Renal pelvis (tissue), 4 donors: ENCODE data around the gene ROM1. TPM values are rescaled to one million over a fixed set of nuclear protein-coding genes. Genes with fewer than 3 reads are reported as not detected.
A peak's percentile ranks its signal among the peaks of the same experiment; 100 is the strongest.
"Not testable (repeated sequence)": the region's sequence is repeated elsewhere in the genome, so short reads cannot be mapped to it uniquely, and the experiment has no call there.

Experiments used
- DNase-seq: peaks from one replicate; pipeline ENCODE4 v3.0.0-alpha.2; 2013
- polyA plus RNA-seq, 3 donors: library from polyadenylated mRNA; unstranded; fragments of 120-200 nt; gene quantifications; one replicate each; pipeline ENCODE4 v1.2.1, GENCODE V29; 2013; ENCODE audit not compliant: insufficient read length in 3 of 3

Gene ROM1
- polyA plus RNA-seq, 3 donors = 2.7 to 4.6 (median 3.1) TPM

DNA sequence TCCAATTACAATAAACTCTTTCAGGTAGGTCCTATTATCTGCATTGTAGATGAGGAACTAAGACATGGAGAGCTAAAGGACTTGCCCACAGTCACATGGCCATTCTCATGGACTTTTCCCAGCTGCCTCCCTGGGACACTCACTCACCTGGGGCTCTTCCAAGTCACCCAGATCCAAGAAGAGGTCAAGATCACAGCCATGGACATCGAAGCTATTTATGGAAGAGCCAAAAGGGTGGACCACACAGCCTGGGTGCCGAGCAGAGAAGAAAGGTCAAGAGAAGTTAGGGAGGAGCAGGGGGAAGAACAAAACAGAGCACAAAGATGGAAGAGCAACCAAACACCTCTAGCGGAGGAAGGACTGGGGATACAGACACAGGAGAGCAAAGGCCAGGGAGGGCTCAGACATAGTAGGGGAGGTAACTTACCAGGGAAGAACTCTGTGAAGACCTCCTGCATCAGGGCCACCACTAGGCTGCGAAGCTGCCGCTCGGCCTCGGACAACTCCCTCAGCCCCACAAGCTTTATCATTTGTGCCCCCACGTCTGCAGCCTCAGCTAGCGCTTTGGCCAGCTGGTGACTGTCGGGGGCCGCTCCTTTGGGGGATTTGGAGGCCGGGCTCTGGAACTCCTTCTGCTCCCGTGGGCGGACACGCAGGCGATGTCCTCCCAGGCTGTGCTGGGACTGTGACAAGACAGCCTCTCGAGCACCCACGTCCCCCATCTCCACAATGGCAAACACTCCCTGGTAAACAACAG is 31.9 kb upstream of the ROM1 start:
- DNase-seq = no peak

DNA sequence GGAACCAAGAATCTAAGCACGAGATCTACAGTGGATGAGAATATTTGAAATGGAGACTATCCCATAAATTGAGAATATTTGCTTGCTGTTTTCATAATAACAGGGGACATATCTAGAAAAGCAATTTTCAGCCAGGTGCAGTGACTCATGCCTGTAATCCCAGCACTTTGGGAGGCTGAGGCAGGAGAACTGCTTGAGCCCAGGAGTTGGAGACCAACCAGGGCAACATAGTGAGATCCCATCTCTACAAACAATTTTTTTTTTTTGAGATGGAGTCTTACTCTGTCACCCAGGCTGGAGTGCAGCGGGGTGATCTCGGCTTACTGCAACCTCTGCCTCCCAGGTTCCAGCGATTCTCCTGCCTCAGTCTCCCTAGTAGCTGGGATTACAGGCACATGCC is 31.3 kb upstream of the ROM1 start:
- not testable (repeated sequence) for DNase-seq

DNA sequence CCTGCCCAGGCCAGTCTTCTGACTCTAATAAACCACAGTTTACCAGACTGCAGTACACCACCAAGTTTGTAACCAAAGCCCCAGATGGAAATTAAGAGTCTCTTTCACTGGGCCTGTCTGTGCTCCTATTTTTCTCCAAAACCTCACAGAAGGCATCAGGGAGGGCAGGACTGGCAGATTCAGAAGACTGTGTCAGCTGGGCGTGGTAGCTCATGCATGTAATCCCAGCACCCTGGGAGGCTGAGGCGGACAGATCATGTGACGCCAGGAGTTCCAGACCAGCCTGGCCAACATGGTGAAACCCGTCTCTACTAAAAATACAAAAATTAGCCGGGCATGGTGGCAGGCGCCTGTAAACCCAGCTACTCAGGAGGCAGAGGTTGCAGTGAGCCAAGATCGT is 27.7 kb upstream of the ROM1 start:
- not testable (repeated sequence) for DNase-seq

DNA sequence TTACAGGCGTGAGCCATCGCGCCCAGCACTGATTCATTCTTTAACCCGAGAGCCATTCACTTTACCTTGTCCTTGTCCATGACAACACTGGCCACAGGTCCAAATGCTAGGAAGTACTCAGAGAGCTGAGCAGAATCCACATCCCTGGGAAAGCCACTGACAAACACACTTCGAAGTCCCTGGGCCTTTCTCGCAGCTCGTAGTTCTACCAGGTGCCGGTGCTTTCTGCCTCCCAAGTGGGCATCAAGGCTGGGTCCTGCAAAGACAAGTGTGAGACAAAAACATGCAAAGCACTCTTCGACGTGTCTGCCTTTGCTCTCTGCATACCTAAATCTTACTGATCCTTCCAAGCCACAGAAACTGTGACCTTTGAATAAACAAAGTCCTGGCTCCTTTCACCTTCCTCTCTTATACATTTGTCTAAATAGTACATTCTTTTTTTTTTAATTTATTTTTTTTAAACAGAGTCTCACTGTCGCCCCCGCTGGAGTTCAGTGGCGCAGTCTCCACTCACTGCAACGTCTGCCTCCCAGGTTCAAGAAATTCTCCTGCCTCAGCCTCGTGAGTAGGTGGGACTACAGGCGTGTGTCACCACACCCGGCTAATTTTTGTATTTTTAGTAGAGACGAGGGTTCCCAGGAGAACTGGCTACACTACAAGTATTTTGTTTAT is 24.0 kb upstream of the ROM1 start:
- no peak for DNase-seq

DNA sequence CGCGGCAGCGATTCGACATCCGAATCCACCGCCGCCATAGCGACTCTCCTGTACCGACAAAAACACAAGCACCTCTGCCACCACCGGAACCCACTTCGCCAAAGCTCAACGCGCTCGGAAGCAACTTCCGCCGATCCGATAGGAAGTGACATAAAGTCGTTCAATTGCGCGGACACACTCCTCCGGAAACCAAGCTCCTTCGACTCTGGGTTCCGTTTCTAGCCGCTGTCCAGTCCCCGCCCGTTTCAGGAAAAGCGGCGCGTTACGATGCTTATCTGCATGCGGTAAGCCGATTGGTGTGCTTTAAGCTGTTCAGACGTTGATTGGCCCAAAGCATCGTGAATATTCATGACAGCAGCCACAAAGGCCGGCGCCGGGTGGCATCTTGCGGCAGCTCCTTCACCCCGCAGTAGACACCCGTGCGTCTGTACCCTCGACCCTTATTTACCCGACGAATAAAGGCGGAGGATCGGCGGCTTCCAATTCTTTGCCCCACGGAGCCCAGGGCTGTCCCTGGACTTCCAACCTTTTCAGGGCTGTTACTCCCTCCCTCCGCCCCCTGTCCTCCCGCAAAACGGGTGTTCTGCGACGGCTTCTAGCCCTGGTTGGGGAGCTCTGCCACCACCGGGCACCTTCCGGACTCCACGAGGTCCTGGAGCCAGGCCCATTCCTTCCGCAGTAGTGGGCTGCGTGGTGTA is 21.5 kb upstream of the ROM1 start, which contains the start of gene TUT1:
TSS of gene TUT1 (minus strand) at position 76 of the 698 bp plus-strand sequence. CDS start at position 38, 38 bp downstream.
- DNase-seq = peak; percentile 99

DNA sequence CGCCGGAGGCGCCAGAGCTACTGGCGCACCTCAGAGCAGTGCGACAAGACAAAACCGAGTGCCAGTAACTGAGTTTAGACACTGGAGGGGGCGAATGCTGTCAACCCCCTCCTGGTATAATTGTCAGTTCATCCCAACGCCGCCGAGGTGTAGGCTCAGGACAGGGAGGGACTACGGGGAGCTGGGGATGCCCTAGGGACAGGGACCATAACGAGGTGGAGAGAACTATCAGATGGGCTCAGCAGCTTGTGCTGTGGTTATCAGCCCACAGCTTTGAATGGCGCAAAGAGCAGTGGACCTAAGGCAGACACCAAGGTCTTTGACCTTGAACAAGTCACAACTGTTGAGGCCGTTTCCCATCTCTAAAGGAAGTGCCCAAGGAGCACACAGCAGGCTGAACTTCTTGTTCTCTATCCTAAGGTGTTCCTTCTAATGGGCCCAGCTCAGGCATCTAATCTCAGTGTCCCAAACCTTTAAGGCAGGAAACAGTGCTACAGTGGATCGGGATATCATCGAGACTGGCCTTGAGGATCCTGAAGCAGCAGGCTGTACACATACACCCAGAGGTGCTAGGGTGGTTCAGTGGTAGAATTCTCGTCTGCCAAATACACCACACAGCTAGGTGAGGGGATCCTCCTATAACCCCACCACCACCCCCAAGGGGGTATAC is 20.8 kb upstream of the ROM1 start:
- DNase-seq = no peak

DNA sequence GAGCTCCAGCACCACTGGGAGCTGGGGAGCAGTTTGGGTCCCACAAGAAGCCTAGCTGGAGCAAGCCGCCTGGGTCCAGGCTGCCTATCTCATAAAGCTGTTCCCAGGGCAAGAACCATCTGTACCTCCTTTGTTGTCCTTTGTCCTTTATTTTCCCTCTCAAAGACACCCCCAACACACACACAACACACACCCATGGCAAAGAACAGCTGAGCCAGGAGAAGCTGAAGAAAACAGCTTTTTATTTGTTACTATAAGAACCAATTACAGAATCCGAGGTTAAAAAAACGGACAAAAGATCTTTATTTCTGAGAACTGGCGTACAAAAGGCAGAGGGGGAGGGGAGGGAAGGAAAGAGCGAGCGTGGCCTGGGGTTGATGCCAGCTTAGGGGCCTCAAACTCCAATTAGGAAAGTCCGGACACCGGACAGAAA is 20.1 kb upstream of the ROM1 start:
- no peak for DNase-seq

DNA sequence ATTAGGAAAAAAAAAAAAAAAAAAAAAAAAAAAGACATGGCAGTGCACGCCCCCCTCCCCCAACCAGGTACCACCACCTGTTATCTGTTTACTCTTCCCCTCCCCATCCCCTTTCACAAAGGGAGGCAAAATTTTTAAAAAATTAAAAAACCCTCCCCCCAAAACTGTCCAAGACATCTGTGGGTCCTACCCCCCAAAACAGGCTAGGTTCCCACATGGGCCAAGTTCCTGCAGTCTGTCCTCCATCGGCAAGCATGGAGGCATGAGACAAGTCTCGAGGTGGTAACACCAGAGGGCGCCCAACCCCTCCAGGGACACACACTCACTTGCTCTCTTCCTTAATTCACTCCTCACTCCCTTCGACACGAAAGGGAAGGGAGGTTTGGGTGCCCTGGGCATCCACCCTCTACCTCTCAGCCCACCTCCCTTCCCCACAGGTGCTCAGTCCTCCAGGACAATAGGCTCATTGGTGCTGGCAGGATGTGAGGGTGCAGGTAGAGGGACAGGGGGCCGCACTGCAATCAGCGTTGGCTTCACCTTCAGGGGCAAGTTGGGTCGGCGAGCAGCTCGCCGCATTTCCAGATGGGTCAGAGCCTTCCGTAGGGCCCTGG is 19.5 kb upstream of the ROM1 start:
- no peak for DNase-seq

DNA sequence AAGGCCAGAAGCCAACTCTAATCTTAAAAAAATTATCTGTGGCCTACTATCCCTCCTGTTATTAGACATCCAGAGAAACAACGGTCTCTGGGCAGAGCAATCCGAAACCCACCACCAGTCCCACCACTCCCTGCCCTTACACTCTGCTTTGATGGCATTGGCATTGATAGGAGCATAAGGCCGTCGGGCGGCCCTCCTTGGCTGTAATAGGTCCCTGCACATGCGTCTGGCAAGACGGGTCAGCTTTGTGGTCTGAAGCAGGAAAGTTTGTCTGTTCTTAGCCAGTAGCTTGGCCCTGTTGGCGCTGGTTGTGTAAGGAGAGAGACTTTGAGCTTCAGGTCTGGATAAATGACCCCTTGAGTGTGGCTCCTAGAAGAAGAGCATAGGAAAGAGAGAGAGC is 17.9 kb upstream of the ROM1 start:
- no peak for DNase-seq

DNA sequence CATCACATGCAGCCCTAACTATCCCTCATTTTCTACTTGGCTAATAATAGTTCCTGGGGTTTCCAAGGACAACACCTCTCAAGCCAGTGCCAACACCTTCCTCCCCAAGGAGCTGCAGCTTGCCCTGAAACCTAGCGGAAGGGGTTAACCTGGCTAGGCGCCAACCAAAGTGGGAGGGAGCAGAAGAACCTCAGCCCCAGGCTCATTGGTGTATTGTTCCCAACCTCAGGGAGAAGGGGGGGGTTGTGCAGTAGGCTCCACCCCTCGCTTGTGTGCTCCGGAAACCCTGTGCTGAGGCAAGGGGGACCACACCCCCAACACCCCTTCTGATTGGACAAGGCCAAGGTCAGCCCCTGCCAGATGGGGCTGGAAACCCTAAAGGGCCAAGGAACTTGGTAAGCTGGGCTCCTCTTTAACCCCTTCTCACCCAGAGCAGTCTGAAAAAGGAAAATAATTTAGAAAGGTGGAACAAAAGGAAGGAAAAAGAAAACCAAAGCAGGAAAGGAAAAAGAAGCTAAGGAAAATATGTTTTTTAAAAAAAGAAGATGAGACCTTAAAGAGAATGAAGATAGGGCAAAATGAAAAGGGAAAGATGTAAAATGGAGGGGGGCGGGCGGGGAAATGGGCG is 13.9 kb upstream of the ROM1 start:
- DNase-seq = peak; percentile 96

DNA sequence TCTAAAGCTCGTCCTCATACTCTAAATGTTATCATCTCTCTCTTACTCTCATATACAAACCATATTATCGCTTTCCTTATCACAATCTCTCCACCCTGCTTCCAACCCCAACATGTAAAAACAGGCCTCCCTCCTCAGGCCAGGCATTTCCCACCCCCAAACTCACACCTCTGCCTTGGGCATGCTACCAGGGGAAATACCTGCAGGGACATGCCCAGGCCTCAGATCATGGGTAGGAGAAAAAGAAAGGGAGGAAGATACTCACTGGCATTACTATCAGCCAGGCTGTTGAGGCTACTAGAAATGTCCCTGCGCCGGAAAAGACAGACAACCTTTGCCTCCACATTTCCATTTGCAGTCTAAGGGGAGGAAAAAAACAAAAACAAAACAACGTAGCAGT is 13.2 kb upstream of the ROM1 start:
- DNase-seq = no peak

DNA sequence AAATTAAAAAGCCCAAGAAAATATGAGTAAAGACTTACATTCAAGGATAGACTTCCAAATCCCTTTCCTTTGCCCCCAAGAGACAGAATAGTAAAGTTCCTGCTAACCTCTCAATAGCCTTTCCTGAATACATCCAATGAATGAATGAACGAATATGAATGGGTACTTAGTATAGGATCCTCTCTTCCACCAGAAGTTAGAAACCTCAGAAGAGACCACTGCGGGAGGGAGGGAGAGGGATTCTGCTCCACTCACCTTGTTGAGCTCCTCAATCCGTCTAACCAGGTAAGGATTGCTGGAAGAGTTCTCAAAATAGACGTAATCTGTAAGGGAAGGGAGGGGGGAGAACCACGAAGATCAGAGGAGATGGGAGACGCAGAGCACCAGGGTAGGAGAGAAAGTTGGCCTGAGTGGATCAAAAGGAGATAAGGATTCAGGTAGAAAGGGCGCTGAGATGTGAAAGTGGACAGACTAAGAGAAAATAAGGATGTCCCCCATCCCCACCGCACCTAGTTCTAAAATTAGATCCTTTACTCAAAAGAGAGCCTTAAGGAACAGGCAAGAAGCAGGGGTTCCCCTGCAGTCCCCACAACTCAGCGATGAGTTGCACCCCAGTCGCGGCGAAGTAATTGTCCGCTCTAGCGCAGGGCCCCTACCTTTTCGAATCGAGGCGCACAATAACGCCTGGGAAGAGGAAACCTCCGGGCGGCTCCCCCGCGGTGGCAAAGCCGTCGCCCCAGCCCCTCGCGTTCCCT is 12.5 kb upstream of the ROM1 start:
- no peak for DNase-seq

DNA sequence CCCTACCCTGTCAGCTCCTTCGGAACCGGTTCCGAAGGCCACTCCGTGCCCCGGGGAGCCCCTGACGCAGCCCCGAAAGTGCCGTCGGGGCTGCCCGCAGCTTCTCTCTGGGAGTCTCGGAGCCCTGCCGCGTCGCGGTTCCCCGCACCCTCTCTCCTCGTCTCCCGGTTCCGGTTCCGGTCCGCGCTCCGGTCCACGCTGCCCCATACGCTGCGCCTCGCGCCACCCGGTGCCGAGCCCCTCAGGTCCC is 12.0 kb upstream of the ROM1 start:
- DNase-seq = no peak

DNA sequence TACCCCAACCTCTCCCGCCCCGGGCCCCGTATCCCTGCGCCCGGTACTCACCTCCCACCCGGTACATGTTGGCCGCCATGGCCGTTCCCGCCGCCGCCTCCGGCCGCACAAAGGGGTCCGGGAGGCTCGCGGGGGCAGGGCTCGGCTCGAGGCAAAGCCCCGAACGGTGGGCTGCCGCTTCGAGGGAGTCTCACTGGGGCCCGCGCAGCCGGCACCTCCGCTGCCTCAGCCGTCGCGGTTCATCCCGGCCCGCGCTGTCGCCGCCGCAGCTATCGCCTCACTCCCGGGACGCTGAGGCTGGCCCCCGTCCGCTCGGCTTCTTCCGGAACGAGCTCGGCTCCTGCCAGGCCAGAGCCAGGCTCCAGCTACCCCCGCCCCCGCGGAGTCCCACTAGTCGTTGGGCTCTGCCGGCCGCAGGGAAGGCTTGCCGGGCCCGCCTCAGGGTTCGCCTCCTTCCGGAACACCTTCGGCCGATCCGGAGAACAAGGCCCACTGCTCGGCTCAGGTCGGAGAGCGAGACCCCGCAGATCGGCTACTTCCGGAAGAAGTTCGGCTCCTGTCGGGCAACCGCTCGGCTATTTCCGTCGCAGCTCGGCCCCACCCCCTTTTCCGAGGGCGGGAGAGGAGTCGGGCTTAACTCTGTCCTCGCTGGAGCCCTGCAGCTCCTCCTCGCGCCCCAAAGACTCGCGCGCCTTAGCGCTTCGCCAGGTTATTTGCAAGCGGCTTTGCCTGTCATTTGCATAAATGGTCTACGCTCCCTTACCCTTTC is 11.5 kb upstream of the ROM1 start, which contains the start of gene MTA2:
TSS of gene MTA2 (minus strand) at position 494 of the 769 bp plus-strand sequence. CDS start at position 79, 415 bp downstream.
- DNase-seq = peak; percentile 98

DNA sequence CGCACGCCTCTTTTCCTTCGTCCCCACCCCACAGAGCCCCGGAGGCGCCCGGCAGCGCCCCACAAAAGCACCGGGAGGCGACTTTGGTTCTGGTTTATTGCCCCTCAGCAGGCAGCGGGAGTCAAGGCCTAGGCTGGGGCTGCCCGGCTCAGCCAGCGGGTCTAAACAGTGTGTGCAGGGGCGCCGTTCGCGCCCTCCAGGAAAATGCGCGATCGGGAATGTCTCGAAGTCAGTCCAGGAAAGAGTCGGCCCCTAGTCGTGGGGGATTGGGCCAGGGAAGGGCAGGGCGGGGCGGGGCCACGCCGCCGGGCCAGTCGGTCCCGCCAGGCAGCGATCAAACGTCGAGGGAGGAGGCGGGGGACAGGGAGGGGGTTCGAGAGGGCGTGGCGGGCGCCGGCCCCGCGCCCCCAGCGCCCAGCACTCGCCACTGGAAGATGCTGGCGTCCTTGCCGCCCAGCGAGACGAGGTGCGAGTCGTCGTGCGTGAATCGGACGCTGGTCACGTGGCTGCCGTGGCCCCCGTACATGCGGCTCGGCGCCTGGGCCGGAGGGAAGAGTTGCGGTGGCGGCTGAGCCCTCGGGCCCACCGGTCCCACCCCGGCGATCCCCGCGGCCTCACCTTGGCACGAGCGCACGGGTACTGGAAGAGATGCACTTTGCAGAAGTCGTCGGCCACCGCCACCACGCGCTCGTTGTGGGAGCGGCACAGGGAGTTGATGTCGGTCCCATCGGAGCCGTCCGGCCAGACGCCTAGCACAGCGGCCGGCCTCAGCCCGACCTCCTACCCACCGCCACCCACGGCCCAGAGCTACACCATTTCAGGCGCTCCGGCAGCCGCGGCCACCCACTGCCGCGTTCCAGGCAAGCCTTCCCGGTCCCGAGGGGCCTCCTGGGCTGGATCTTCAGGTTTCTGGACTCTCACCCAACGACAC is 10.7 kb upstream of the ROM1 start:
- DNase-seq = no peak

DNA sequence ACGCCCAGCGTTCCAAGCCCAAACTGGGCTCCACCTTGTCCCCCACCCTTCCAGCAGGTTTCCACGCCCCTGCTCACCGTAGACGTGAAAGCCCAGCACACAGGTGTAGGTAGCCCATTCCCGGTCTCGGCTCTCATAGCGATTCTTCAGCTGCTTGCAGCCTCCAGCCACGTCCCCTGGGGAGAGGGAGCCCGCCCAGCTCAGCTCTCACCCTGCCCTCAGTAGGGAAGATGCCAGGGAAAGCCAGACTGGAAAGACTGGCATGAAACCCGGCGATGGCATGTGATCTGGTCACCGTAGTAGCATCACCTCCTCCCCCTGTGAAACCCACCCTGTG is 10.0 kb upstream of the ROM1 start:
- no peak for DNase-seq

DNA sequence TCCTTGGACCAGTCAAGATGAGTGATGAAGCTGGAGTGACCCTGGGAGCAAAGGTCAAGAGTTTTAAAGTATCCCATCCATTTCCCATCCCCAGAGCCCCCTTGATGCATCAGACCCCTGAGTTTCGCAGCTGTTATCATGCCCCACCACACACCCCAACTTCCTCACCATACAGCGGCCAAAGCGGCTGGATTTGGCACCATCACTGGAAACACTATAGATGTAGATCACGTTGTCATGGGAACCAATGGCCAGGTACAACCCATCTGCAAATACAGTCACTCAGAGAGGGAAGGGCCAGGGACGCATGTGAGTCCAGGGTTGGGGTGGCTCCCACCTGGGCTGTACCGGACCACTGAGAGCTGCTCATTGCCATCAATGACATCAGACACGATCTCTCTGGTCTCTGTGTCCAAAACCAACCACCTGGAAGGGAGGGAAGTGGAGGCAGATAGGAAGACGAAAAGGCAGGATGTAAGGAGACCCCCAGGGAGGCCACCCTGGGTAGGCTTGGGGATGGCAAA is 9.2 kb upstream of the ROM1 start:
- DNase-seq = no peak

DNA sequence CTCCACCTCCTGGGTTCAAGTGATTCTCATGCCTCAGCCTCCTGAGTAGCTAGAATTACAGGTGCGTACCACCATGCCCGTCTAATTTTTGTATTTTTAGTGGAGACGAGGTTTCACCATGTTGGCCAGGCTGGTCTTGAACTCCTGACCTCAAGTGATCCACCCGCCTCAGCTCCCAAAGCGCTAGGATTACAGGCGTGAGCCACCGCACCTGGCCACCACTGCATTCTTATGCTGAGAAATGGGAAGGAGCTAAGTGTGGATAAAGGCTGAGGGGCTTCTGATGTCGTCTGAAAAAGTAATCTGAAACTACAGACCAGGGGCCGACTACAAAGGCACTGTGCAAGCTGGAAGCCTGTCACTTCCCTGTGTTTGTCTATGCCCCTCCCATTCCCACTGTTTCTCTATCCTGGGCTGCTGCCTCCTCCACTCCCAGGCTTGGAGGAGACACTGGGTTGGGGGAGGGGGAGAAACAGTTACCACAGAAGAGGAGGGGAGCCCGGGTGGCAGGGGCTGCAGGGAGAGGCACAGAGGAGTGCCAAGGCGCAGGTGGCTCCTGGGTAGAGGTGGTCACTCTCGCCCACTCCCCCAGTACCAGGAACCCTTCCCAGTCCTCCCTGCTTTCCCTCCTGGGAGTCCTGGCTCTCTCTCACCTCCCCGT is 8.5 kb upstream of the ROM1 start:
- DNase-seq = peak; percentile 62
